ENCODE data around the gene DCAF12L2. TPM values are rescaled to one million over a fixed set of nuclear protein-coding genes. Genes with fewer than 3 reads are reported as not detected.

DCAF12L2 gene
- total and polyA plus RNA-seq, 2 of the 4 experiments (the other 2 are of a cell fraction) = not detected

GRCh38 chrX:126141014-126141413 is 25.1 kb downstream of the DCAF12L2 start:
- DNase-seq = no peak
- ATAC-seq (ENCODE audit: low read depth) = no peak
- Histone ChIP-seq H3K14ac (replicated peaks; ENCODE audit: low read depth, low read length) (no peak overlapping the region), H2AK5ac (ENCODE audit: low read depth, low read length) (no peak overlapping the region), H4K20me1 (ENCODE audit: insufficient read depth, low read length) (no peaks in the 10 kb centered on the region), H3K4me3 (ENCODE audit: insufficient read depth, low read depth, low read length) (no peak overlapping the region), H3K9ac (ENCODE audit: low read depth, low read length) (no peak overlapping the region), H3K18ac (ENCODE audit: low read depth, low read length) (no peak overlapping the region), H2BK5ac (ENCODE audit: low read depth, low read length, poor library complexity, severe bottlenecking) (no peak overlapping the region), H4K8ac (ENCODE audit: low read depth in 2 of 2, low read length in 2 of 2) (no peak overlapping the region), H3K4me1 (ENCODE audit: control insufficient read depth, insufficient read depth, low read length) (no peaks in the 10 kb centered on the region), H3K9me1 (ENCODE audit: insufficient read depth, low read length) (no peaks in the 10 kb centered on the region), H3K36me3 (ENCODE audit: control insufficient read depth, insufficient read depth, low read length) (no peaks in the 10 kb centered on the region), H3K23ac (ENCODE audit: low read depth, low read length) (no peak overlapping the region), H4K5ac (ENCODE audit: low read depth, low read length) (no peak overlapping the region), H3K79me1 (ENCODE audit: low read depth in 1 of 2, low read length in 2 of 2) (no peaks in the 10 kb centered on the region), H3K56ac (ENCODE audit: extremely low read depth, insufficient read depth, low read length) (no peak overlapping the region), H3K4ac (ENCODE audit: low read depth, low read length) (no peak overlapping the region), H2BK15ac (ENCODE audit: low read depth, low read length) (no peak overlapping the region), H3K27ac (ENCODE audit: insufficient read depth, low read length) (no peak overlapping the region), H2AFZ (replicated peaks; ENCODE audit: low read length, poor library complexity) (no peak overlapping the region), H3K27me3 (ENCODE audit: control insufficient read depth, insufficient read depth, low read length) (no peaks in the 10 kb centered on the region), H2AK9ac (replicated peaks; ENCODE audit: low read depth, low read length, poor library complexity) (no peak overlapping the region), H3K4me2 (ENCODE audit: low read depth, low read length) (no peak overlapping the region), H3K9me3 (ENCODE audit: control insufficient read depth, insufficient read depth, low read length) (peaks cover 5% of the 10 kb centered on the region; the same call in 1 of the 2 replicates), H4K91ac (ENCODE audit: insufficient read depth, low read depth, low read length) (no peak overlapping the region), H2BK120ac (ENCODE audit: low read depth, low read length) (no peak overlapping the region), H2BK20ac (ENCODE audit: low read depth, low read length) (no peak overlapping the region)
- in situ Hi-C loops (cut with MboI; ENCODE audit: low sequenced_read_pairs) = no loop called here
- dilution Hi-C loops (cut with HindIII; ENCODE audit: low sequenced_read_pairs, unreplicated experiment) = no loop called here
- ChIA-PET CTCF (no interaction called here), POLR2A (ENCODE audit: unreplicated experiment) (no interaction called here)
- WGBS, 2 experiments (ENCODE audit: extremely low coverage in 2 of 2, insufficient read length in 1 of 2) = no CpG with 5 or more reads among the region's 2 CpGs
- TF ChIP-seq MXI1 (IDR thresholded peaks at IDR 0.05; ENCODE audit: borderline replicate concordance, low read depth, low read length) (no peak), RFX5 (IDR thresholded peaks at IDR 0.05; ENCODE audit: low read depth, low read length) (no peak), BHLHE40 (IDR thresholded peaks at IDR 0.05; ENCODE audit: low read depth, low read length) (no peak), RAD21 (IDR thresholded peaks at IDR 0.05; ENCODE audit: low read length) (no peak), MAFK (IDR thresholded peaks at IDR 0.05; ENCODE audit: low read depth, low read length) (no peak), USF2 (IDR thresholded peaks at IDR 0.05; ENCODE audit: low read depth, low read length) (no peak), ELK1 (IDR thresholded peaks at IDR 0.05; ENCODE audit: borderline replicate concordance, low read depth, low read length) (no peak), CEBPB (IDR thresholded peaks at IDR 0.05; ENCODE audit: low read depth, low read length) (no peak), SMC3 (IDR thresholded peaks at IDR 0.05; ENCODE audit: low read depth, low read length) (no peak), FOS (IDR thresholded peaks at IDR 0.05; ENCODE audit: low read depth, low read length) (no peak), RCOR1 (IDR thresholded peaks at IDR 0.05; ENCODE audit: insufficient replicate concordance, low read length) (no peak)
- TF ChIP-seq, protein P1, sequence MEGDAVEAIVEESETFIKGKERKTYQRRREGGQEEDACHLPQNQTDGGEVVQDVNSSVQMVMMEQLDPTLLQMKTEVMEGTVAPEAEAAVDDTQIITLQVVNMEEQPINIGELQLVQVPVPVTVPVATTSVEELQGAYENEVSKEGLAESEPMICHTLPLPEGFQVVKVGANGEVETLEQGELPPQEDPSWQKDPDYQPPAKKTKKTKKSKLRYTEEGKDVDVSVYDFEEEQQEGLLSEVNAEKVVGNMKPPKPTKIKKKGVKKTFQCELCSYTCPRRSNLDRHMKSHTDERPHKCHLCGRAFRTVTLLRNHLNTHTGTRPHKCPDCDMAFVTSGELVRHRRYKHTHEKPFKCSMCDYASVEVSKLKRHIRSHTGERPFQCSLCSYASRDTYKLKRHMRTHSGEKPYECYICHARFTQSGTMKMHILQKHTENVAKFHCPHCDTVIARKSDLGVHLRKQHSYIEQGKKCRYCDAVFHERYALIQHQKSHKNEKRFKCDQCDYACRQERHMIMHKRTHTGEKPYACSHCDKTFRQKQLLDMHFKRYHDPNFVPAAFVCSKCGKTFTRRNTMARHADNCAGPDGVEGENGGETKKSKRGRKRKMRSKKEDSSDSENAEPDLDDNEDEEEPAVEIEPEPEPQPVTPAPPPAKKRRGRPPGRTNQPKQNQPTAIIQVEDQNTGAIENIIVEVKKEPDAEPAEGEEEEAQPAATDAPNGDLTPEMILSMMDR (conservative IDR thresholded peaks at IDR 0.05; ENCODE audit: low read depth, low read length) = no peak
- intact Hi-C loops (cut with micrococcal nuclease) = no loop called here
- BruUV-seq (replicated peaks) = no TSS peak
